Germinal center (tissue), 1 donor: Measurements from ENCODE around the gene CAMTA1.

Experiments
- DNase-seq: peaks from one replicate; pipeline ENCODE4 v3.0.0; 2012; ENCODE audit warnings: mixed read lengths, low spot score

Gene CAMTA1

DNA sequence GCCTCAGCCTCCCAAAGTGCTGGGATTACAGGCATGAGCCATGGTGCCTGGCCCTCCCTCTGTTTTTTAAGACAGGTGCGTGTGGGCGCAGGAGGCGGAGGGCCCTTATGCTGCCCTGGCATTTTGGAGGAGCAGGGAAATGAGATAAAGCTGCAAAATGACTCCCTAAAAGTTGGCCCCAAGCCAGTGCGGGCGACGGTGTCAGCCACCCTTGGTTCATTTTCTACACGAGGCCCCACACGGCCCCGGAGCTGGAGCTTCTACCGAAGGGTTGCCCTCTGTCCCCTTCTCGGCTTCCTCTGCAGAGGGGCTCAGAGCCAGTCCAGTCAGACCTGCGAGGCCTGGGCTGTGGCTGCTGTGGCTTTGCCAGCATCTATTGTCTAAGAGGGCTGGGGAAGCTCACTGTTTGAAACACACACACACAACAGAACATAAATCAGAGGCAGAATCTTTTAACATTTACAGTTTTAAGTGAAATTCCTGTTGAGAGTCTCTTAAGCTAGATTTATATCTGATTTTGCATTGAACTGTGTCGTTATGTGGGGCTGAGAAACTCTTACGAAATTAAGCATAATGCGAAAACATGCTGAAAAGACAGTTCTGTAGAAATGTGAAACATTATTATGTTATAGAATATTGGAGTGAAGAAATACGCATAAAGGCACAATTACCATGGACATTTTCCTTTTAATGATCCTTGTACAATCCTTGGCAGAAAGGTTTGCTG is 255.9 kb downstream of the CAMTA1 start:
- DNase-seq: no peak

DNA sequence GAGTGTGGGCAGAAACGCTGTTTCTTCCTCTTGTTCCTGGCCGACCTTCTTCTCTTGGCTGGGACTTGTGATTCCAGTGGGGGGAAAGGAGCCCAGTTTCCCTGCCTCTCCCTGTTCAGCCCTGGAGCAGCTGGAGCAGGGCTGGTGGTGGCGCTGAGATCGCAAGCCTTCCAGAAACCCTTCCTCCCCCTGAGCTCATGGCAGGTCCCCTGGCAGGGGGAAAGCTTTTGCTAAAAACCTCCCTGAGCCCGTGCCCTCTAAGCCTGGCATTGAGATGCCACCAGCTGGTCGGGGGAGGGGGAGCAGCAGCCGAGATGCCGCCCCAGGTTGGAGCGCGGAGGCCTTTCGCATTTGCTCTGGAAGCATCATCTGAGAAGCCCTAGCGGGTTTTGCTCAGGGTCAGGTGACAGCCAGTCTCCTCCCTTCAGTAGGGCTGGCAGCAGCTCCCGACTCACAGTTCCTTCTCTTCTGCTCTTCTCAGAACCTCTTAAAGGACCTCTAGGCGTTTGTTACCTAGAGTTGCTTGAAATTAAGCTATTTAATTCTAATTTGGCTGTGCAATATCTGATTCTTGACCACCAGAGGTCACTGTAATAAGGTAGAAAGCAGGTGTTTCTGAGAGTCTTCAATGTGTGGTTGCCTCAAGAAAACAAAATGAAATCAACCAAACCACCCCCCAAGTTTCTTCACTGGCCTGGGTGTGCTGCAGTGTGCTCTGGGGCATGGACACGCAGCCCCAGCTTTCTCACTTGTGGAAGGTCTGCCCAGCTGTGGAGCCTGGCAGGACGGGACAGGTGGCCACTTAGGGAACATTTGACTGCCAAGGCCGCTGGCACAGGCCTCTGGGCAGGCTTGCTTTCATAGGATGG is 257.3 kb downstream of the CAMTA1 start:
- DNase-seq: peak; percentile 49

DNA sequence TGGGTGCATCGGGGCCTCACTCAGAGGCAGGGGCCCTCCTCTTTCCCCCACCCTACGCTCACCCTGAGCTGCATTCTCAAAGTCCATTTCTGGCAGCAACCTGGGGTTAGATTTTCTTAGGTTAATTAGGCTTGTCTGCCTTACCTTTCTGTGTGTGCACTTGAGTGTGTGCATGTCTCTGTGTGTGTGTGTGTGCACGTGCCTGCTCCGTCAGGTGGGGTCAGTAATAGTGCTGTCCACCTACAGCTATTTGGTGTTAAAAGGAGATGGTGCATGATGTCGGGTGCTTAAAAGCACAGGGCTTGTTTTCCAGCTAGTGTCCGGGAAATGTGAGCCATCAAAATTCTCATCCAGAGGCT is 257.9 kb downstream of the CAMTA1 start:
- DNase-seq: no peak

GRCh38 chr1:7043719-7044535 is 258.7 kb downstream of the CAMTA1 start:
- DNase-seq: no peak

GRCh38 chr1:7045897-7046296 is 260.6 kb downstream of the CAMTA1 start:
- no peak for DNase-seq

DNA sequence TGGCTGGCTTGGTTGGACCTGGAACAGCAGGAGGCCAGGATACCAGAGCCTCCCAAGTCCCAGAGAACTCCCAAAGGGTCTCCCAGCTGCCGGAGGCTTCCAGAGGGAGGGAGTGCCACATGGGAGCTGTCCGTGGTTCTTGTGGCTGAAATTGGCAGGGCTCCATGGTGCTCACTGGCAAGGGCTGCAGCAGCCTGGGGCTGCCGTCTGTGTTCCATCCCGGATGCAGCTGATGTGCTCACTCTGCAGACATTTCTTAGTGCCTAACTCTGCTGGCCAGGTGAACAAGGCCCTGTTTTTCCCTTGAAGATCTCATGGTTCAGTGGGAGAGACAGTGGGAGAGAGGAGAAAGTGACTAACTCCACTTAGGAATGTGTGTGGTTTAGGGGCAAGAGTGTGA is 261.1 kb downstream of the CAMTA1 start:
- no peak for DNase-seq

DNA sequence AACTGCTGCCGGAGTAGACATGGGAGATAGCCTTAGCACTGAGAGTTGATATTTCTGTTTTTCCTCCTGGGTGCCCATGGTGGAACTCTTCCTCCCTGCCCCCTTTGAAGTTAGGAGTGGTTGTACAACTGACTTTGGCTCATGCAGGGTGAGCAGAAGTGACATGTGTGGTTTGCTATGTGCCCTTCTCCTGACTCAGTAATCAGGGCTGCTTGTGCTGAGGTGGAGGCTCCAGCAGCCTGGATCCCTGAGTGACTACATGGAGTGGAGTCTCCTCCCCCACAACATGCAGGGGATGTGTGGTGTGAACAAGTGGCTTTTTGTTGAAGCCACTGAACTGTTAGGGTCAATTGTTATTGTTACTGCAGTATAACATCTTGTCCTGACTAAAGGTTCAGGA is 261.6 kb downstream of the CAMTA1 start:
- no peak for DNase-seq

DNA sequence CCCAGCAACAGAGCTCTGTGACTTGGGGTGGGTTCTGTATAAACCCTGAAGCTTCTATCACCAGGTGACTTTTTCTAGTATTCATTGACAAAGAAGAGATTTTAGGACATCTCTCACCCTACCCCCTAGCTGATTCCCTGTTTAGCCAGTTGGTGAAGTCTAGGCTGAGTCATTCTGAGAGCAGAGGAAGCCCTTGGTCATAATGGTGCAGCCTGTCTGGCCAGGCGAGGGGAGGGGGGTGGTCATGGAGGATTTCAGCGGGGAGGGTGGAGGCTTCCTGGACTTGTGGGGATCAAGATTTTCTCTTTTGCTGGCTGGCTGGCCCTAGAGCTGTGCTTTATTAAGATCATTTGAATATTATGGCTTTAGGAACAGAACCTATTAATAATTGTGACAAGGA is 262.6 kb downstream of the CAMTA1 start:
- DNase-seq: no peak

GRCh38 chr1:7048395-7048794 is 263.1 kb downstream of the CAMTA1 start:
- DNase-seq: no peak

- DNase-seq: no peak
Measured at GRCh38 chr1:7049913-7050625, 264.8 kb downstream of the CAMTA1 start.

DNA sequence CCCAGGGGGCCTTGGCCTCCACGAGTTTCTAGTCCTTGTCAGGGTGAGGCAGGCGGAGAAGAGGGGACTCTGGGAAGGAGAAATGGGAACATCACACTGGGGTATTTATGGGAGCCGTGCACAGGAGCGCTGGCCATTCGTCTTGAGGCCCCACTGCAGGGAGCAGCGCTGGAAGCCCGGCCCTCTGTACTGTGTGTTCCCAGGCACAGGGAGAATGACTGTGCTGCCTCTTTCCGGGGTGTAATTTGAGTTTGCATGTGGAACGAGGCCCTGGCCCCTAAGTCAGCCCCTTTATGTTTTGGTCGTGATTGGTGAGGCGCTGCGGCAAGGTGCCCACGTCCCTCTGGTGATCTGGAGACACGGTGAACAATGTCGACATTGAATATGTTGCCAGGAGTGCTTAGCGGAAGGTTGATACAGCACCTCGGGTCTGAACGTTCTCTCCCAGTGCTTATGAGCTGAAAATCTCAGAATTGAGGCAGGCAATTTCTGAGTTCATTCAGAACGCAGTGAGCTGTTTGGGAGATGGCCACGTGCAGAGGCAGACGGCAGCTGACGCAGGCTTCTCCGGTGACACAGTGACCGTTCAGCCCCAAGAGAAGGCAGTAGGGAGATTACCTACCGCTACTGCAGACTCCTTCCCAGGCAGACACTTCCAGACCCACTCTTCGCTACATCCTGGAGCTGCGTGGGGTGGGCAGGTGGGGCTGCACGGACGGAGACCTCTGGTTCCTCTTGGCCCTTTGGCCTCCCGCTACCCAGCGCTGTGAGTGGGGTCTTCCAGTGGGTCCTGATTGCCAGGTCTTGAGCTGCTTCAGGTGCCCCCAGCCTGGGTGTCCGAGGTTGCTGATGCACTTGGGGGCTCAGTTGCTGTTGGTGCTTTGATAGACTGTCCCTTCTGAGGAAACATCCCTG is 265.8 kb downstream of the CAMTA1 start:
- DNase-seq: no peak

DNA sequence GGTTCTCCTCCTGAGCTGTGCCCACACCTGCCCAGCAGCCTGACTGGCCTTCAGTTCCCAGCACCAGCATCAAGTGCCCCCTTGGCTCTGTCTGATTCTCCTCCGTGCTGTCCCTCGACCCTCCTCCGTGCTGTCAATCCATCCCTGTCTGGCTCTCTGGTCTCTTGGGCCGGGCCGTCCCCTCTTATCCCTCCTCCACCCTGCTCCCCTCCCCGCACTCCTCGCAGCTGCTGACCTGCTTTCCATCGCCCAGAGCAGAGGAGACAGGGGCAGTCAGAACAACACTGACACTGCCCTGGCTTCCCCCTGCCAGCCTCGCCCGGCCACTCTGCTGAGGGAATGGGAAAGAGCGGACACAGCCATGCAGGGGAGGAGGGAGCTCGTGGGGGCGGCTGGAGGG is 267.4 kb downstream of the CAMTA1 start:
- DNase-seq: no peak

DNA sequence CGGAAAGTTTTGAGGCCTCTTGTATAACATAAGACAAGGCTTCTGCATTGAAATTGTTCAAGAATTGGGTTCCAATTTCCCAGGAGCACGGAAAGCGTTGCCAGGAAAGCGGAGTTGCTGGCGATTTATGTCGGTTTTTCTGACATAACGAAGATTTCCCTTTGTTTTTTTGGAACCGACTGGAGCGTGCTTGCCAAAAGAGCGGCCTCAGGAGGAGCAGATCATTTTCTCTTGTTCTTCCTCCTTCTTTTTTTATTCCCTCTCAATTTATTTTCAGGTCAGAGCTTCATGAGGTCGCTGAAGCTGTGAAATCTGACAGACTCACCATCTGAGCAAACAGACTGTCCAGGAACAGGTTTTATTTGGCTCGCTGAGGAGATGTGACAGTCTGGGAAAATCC is 275.5 kb downstream of the CAMTA1 start:
- no peak for DNase-seq

GRCh38 chr1:7062346-7063061 is 277.2 kb downstream of the CAMTA1 start:
- DNase-seq: no peak

DNA sequence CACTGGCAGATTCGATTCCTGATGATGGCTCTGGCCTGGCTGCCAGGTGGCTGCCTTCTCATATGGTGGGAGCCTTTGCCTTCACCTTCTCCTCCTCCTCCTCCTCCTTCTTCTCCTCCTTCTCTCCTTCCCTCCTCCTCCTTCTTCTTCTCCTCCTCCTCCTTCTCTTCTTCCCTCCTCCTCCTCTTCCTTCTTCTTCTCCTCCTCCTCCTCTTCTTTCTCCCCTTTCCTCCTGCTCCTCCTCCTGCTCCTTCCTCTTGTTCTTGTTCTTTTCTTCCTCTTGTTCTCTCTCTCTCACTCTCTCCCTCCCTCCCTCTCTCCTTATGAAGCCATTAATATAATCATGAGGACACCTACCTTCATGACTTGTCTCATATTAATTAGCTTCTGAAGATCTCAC is 278.7 kb downstream of the CAMTA1 start:
- DNase-seq: no peak

DNA sequence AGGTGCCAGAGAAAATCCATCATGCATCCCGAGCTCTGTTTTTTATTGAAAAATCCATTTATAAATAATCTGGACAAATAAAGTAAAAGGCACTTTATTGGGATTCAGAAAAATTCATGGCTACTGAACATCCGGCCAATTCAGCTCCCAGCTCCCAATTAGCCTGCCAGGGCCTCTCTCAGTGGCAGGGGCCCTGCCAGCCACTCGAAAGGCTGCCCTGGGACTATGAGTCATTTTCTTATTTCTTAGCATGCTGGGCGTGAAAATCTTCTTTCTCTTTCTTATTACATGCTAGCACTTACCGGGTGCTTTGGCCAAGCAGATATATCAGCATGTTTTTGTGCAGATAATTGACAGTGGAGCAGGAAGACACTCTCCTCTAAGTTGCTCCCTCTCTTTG is 283.3 kb downstream of the CAMTA1 start:
- no peak for DNase-seq

GRCh38 chr1:7069931-7070330 is 284.7 kb downstream of the CAMTA1 start:
- DNase-seq: no peak

DNA sequence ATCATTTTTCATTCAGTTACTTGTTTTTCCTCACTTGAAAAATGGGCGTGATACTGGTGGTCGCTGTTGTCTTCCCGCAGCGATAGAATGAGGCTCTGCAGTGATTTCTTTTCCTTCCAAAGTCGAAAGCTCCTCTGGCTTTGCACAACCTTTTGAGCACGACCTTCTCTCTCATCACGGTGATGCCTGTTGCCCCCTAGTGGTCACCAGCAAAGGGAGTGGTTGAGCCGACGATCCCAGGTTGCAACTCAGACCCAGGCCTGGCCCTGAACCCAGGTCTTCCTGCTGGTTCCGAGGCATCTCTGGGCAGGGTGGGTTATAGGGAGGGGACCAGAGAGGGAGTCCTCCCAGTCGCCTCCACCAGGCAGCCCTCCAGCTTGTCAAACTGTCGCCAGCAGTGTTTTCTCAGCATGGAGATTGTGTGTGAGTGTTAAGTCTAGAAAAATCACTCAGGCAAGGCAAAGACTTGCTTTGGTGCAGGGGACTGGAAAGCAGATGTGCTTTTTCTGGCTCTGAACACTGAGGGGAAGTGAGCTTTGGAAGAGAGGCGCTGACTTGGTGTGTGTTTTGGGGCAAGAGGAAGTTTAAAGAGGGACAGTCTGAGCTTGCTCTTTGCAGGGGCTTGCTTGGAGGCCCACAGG is 285.3 kb downstream of the CAMTA1 start:
- DNase-seq: peak; percentile 64

DNA sequence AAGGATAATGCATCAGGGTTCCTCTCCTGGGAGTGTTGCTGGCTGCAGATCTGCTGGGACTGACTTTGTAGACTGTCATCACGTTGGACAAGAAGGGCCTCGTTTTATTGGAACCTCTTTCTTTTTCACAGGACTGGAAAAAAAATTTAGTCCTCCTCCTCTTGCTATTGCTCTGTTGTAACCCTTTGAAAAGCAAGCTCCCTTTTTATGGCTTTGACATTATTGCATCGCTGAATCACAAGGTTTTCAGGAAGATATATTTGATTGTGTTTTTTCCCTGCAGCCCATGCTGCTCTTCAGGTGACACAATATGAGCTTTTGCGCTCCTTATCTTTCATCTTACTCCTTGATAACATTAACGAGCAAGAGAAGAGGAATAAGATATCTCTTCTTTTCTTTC is 290.9 kb downstream of the CAMTA1 start:
- DNase-seq: no peak

DNA sequence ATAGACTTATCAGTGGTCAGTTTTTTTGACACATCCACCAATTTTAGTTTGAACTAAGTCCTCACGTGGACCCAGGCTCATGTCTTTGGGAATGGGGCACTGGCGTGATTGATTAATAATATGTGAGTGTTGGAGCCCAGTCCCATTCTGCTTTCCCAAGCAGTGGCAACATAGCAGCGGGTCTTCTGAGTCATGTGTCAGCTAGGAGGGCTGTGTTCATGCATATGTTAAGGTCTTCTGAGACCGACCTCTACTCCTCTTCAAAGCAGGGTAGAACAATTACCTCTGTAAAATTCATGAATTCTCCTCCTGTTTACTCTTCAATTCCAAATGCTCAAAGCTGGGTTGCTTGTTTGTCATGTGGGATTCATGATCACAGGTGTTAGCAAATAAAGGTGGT is 291.3 kb downstream of the CAMTA1 start:
- no peak for DNase-seq
